Keratinocyte (primary cell): ENCODE data around the gene ZBTB5.

Source experiments
- CTCF ChIP-seq, 3 experiments: IDR thresholded peaks in 1 of 3; conservative IDR thresholded peaks in 1 of 3; optimal IDR thresholded peaks in 1 of 3; 2 replicates in 2 of 3; 3 replicates in 1 of 3; pipeline versions ENCODE3 to v1.5.1; 2011; ENCODE audit warnings: low read length in 3 of 3, mild to moderate bottlenecking in 3 of 3, moderate library complexity in 2 of 3, control low read depth in 1 of 3, inconsistent platforms in 1 of 3; ENCODE audit not compliant: insufficient read depth in 2 of 3; ENCODE audit errors: extremely low read depth in 1 of 3
- EZH2 ChIP-seq: IDR thresholded peaks from one replicate; pipeline ENCODE4 v1.6.1; 2012; ENCODE audit warnings: inconsistent platforms, mild to moderate bottlenecking, low read length, moderate library complexity

GRCh38 chr9:37414503-37414943, 50.7 kb downstream of the ZBTB5 start:
- no peak for TF ChIP-seq EZH2
- no peak for TF ChIP-seq CTCF (optimal IDR thresholded peaks at IDR 0.05 in 1 of 3, IDR thresholded peaks at IDR 0.05 in 1 of 3, conservative IDR thresholded peaks at IDR 0.05 in 1 of 3; ENCODE audit: extremely low read depth in 1 of 3, insufficient read depth in 2 of 3, low read length in 3 of 3)
